ENCODE measurements around the gene BCOR. TPM values are rescaled to one million over a fixed set of nuclear protein-coding genes. Genes with fewer than 3 reads are reported as not detected.

Gene BCOR
- total RNA-seq, 2 experiments from 2014 or later, result 43.9 to 58.0 TPM

GRCh38 chrX:40007756-40008705 lies 89.7 kb downstream of the BCOR start:
- Mint-ChIP-seq H3K9me3 (ENCODE audit: low read depth) (no peaks in the 10 kb centered on the region), H3K27ac (no peak overlapping the region), H3K27me3 (peaks cover 49% of the 10 kb centered on the region), H3K4me3 (no peak overlapping the region), H3K4me1 (peaks cover 36% of the 10 kb centered on the region), H3K36me3 (no peaks in the 10 kb centered on the region)
- no peak for DNase-seq
- CTCF ChIA-PET, result no interaction called here
- no peak for ATAC-seq

GRCh38 chrX:40007131-40007755 lies 90.5 kb downstream of the BCOR start:
- Mint-ChIP-seq H3K36me3 (no peaks in the 10 kb centered on the region), H3K4me1 (peaks cover 32% of the 10 kb centered on the region), H3K9me3 (ENCODE audit: low read depth) (no peaks in the 10 kb centered on the region), H3K27ac (no peak overlapping the region), H3K27me3 (peaks cover 47% of the 10 kb centered on the region), H3K4me3 (no peak overlapping the region)
- ATAC-seq (no peak), DNase-seq (no peak)
- CTCF ChIA-PET, result no interaction called here

GRCh38 chrX:40006106-40007017 lies 91.4 kb downstream of the BCOR start:
- peak overlapping the region; percentile 15 for H3K4me3 Mint-ChIP-seq
- ATAC-seq (peak; percentile 50), DNase-seq (peak; percentile 45)
- H3K27ac Mint-ChIP-seq, result no peak overlapping the region
- H3K36me3 Mint-ChIP-seq, result no peaks in the 10 kb centered on the region
- H3K9me3 Mint-ChIP-seq (ENCODE audit: low read depth), result no peaks in the 10 kb centered on the region
- CTCF ChIA-PET, result interaction anchor here (1.1 kb wide), 1 partner anchor 152 kb away, joined by 3 read pairs; no protein-coding TSS in a partner anchor
- H3K4me1 Mint-ChIP-seq, result peaks cover 30% of the 10 kb centered on the region
- H3K27me3 Mint-ChIP-seq, result peaks cover 46% of the 10 kb centered on the region

- H3K4me1 Mint-ChIP-seq, result peaks cover 25% of the 10 kb centered on the region
- no peak overlapping the region for H3K27ac Mint-ChIP-seq
- H3K36me3 Mint-ChIP-seq, result no peaks in the 10 kb centered on the region
- no peak for ATAC-seq
- no peak for DNase-seq
- no peaks in the 10 kb centered on the region for H3K9me3 Mint-ChIP-seq (ENCODE audit: low read depth)
- peaks cover 41% of the 10 kb centered on the region for H3K27me3 Mint-ChIP-seq
- CTCF ChIA-PET, result interaction anchor here (1.1 kb wide), 1 partner anchor 151 kb away, joined by 3 read pairs; no protein-coding TSS in a partner anchor
- peak overlapping the region; percentile 64 for H3K4me3 Mint-ChIP-seq
These were observed 92.3 kb downstream of the BCOR start for GRCh38 chrX:40005292-40006011.

GRCh38 chrX:40004921-40005291 lies 92.9 kb downstream of the BCOR start:
- CTCF ChIA-PET, result no interaction called here
- ATAC-seq (no peak), DNase-seq (no peak)
- H3K27me3 Mint-ChIP-seq, result peaks cover 36% of the 10 kb centered on the region
- no peak overlapping the region for H3K27ac Mint-ChIP-seq
- H3K36me3 Mint-ChIP-seq, result no peaks in the 10 kb centered on the region
- H3K4me1 Mint-ChIP-seq, result peaks cover 22% of the 10 kb centered on the region
- no peaks in the 10 kb centered on the region for H3K9me3 Mint-ChIP-seq (ENCODE audit: low read depth)
- no peak overlapping the region for H3K4me3 Mint-ChIP-seq

GRCh38 chrX:40004246-40004535 lies 93.6 kb downstream of the BCOR start:
- H3K27ac Mint-ChIP-seq, result no peak overlapping the region
- peaks cover 33% of the 10 kb centered on the region for H3K27me3 Mint-ChIP-seq
- peaks cover under 1% of the 10 kb centered on the region for H3K36me3 Mint-ChIP-seq
- H3K4me1 Mint-ChIP-seq, result peaks cover 18% of the 10 kb centered on the region
- ATAC-seq, result no peak
- no peak overlapping the region for H3K4me3 Mint-ChIP-seq
- H3K9me3 Mint-ChIP-seq (ENCODE audit: low read depth), result no peaks in the 10 kb centered on the region
- no peak for DNase-seq
- CTCF ChIA-PET, result no interaction called here

- H3K4me3 Mint-ChIP-seq, result no peak overlapping the region
- H3K9me3 Mint-ChIP-seq (ENCODE audit: low read depth), result no peaks in the 10 kb centered on the region
- peaks cover 17% of the 10 kb centered on the region for H3K4me1 Mint-ChIP-seq
- CTCF ChIA-PET, result no interaction called here
- DNase-seq (no peak), ATAC-seq (no peak)
- H3K27me3 Mint-ChIP-seq, result peaks cover 33% of the 10 kb centered on the region
- H3K36me3 Mint-ChIP-seq, result peaks cover 2% of the 10 kb centered on the region
- H3K27ac Mint-ChIP-seq, result no peak overlapping the region
These were observed 94.1 kb downstream of the BCOR start for GRCh38 chrX:40003428-40004245.

GRCh38 chrX:40003071-40003427 lies 94.7 kb downstream of the BCOR start:
- CTCF ChIA-PET, result no interaction called here
- no peak overlapping the region for H3K27ac Mint-ChIP-seq
- peaks cover 2% of the 10 kb centered on the region for H3K36me3 Mint-ChIP-seq
- peaks cover 17% of the 10 kb centered on the region for H3K4me1 Mint-ChIP-seq
- peaks cover 33% of the 10 kb centered on the region for H3K27me3 Mint-ChIP-seq
- ATAC-seq (no peak), DNase-seq (no peak)
- no peak overlapping the region for H3K4me3 Mint-ChIP-seq
- no peaks in the 10 kb centered on the region for H3K9me3 Mint-ChIP-seq (ENCODE audit: low read depth)
